Heart left ventricle (tissue), 13 donors: ENCODE data around the gene LIN28B.

Experiments
- POLR2A ChIP-seq, 2 donors: fragments of 450-650 bp; IDR thresholded peaks; one replicate each; pipeline ENCODE4 v1.6.1; 2017; ENCODE audit warnings: antibody characterized with exemption in 2 of 2, mild to moderate bottlenecking in 2 of 2, moderate library complexity in 2 of 2
- TF ChIP-seq, protein P1 (sequence below), 12 donors: fragments of 200-600 bp; sonication (generic) in 4 of 12; IDR thresholded peaks; one replicate each; pipeline versions ENCODE4 v1.5.0 to v1.8.0; 2018 to 2022; ENCODE audit warnings: antibody characterized with exemption in 12 of 12, mild to moderate bottlenecking in 5 of 12
- donor health status: ischemic (EF 13 %, LVEDD 7.1; RV severe dilation, severe dysfunction).
- donor health status: DM: no; HTN: yes; CAD: no.
- donor health status: DM: no; HTN: no; CAD: no.
- donor health status: ischemic (EF 25% LVEDD 6.9; RV normal size, moderate dysfunction).
- donor health status: ischemic (EF 25% LVEDD 5.7; RV mildly dilated, moderate dysfunction).
- donor health status: ischemic (EF 35%, LVEDD 5.7; RV mildly dilated, moderate dysfunction).
- donor health status: nonischemic (EF 11% LVEDD 7.7; RV severe dilation, severe dysfunction).
- donor health status: DM: yes; HTN: yes; CAD: no.
- donor health status: PGD.
- donor health status: ischemic (EF 29% LVEDD 5.4; RV normal size, mild dysfunction).
- donor health status: nonischemic (EF 23%, LVEDD 6.1; RV moderate dilation, normal function).

- TF ChIP-seq, protein P1, sequence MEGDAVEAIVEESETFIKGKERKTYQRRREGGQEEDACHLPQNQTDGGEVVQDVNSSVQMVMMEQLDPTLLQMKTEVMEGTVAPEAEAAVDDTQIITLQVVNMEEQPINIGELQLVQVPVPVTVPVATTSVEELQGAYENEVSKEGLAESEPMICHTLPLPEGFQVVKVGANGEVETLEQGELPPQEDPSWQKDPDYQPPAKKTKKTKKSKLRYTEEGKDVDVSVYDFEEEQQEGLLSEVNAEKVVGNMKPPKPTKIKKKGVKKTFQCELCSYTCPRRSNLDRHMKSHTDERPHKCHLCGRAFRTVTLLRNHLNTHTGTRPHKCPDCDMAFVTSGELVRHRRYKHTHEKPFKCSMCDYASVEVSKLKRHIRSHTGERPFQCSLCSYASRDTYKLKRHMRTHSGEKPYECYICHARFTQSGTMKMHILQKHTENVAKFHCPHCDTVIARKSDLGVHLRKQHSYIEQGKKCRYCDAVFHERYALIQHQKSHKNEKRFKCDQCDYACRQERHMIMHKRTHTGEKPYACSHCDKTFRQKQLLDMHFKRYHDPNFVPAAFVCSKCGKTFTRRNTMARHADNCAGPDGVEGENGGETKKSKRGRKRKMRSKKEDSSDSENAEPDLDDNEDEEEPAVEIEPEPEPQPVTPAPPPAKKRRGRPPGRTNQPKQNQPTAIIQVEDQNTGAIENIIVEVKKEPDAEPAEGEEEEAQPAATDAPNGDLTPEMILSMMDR (IDR thresholded peaks at IDR 0.05) = no peak
- no peak for TF ChIP-seq POLR2A (IDR thresholded peaks at IDR 0.05)
Measured at GRCh38 chr6:105036351-105036750, 79.4 kb downstream of the LIN28B start.
